Chondrocyte (in vitro differentiated cells): ENCODE measurements around the gene SPIN2B. TPM values are rescaled to one million over a fixed set of nuclear protein-coding genes. Genes with fewer than 3 reads are reported as not detected.
"Not testable (repeated sequence)": the region's sequence is repeated elsewhere in the genome, so short reads cannot be mapped to it uniquely, and the experiment has no call there.

Experiments
- DNase-seq: peaks from one replicate; pipeline ENCODE4 v3.0.0; 2021; ENCODE audit warnings: mixed read lengths, low spot score
- H3K27ac Mint-ChIP-seq: one replicate; pipeline ENCODE4 v1.8.0; 2021; ENCODE audit warnings: mild to moderate bottlenecking, moderate library complexity, mixed read lengths; ENCODE audit not compliant: unreplicated experiment
- H3K27me3 Mint-ChIP-seq: 2 replicates; pipeline ENCODE4 v1.8.0; 2021; ENCODE audit warnings: low read depth, mixed read lengths
- H3K36me3 Mint-ChIP-seq: 2 replicates; pipeline ENCODE4 v1.8.0; 2021; ENCODE audit warnings: low read depth, mixed read lengths
- H3K4me1 Mint-ChIP-seq: 2 replicates; pipeline ENCODE4 v1.8.0; 2021; ENCODE audit warnings: low read depth, mild to moderate bottlenecking, mixed read lengths
- H3K4me3 Mint-ChIP-seq: one replicate; pipeline ENCODE4 v1.8.0; 2021; ENCODE audit warnings: mild to moderate bottlenecking, moderate library complexity, mixed read lengths; ENCODE audit not compliant: unreplicated experiment
- H3K9me3 Mint-ChIP-seq: 2 replicates; pipeline ENCODE4 v1.8.0; 2021; ENCODE audit warnings: low read depth, mixed read lengths
- CTCF ChIP-seq: fragments of 200-600 bp; sonication (generic); IDR thresholded peaks from 2 replicates; pipeline ENCODE4 v1.5.0; 2021; ENCODE audit warnings: antibody characterized with exemption, mild to moderate bottlenecking, moderate library complexity
- total RNA-seq: library from RNA; stranded (reverse); gene quantifications from 3 replicates; pipeline ENCODE4 v1.2.1, GENCODE V29; 2021

The SPIN2B gene
- total RNA-seq, 1 donor from 2014 or later: 12.9 TPM

- Mint-ChIP-seq H3K27ac (no peak overlapping the region), H3K36me3 (peaks cover 7% of the 10 kb centered on the region), H3K4me3 (no peak overlapping the region)
Observed at GRCh38 chrX:57104406-57104805, 16.9 kb downstream of the SPIN2B start.

GRCh38 chrX:57103489-57103888 is 17.9 kb downstream of the SPIN2B start:
- Mint-ChIP-seq H3K9me3 (peaks cover 39% of the 10 kb centered on the region), H3K27ac (no peak overlapping the region), H3K36me3 (peaks cover 14% of the 10 kb centered on the region), H3K4me1 (no peaks in the 10 kb centered on the region), H3K4me3 (no peak overlapping the region), H3K27me3 (no peaks in the 10 kb centered on the region)
- no peak for TF ChIP-seq CTCF
- DNase-seq: no peak

More at GRCh38 chrX:57104406-57104805, 16.9 kb downstream of the SPIN2B start:
- H3K4me1 Mint-ChIP-seq: no peaks in the 10 kb centered on the region
- H3K9me3 Mint-ChIP-seq: peaks cover 34% of the 10 kb centered on the region
- no peak for DNase-seq
- TF ChIP-seq CTCF: no peak
- no peaks in the 10 kb centered on the region for H3K27me3 Mint-ChIP-seq

GRCh38 chrX:57102918-57103317 is 18.4 kb downstream of the SPIN2B start:
- DNase-seq, H3K4me1 Mint-ChIP-seq, H3K27ac Mint-ChIP-seq, H3K27me3 Mint-ChIP-seq, H3K4me3 Mint-ChIP-seq: not testable (repeated sequence)
- Mint-ChIP-seq H3K9me3 (peaks cover 44% of the 10 kb centered on the region), H3K36me3 (peaks cover 19% of the 10 kb centered on the region)

GRCh38 chrX:57083143-57083542 is 38.2 kb downstream of the SPIN2B start:
- DNase-seq: no peak
- Mint-ChIP-seq H3K36me3 (peaks cover 13% of the 10 kb centered on the region), H3K4me1 (no peaks in the 10 kb centered on the region), H3K4me3 (no peak overlapping the region), H3K9me3 (peaks cover 54% of the 10 kb centered on the region), H3K27me3 (no peaks in the 10 kb centered on the region), H3K27ac (no peak overlapping the region)
- no peak for TF ChIP-seq CTCF

GRCh38 chrX:57074458-57074857 is 46.9 kb downstream of the SPIN2B start:
- DNase-seq: no peak
- Mint-ChIP-seq H3K27me3 (no peaks in the 10 kb centered on the region), H3K27ac (no peak overlapping the region), H3K9me3 (peaks cover 27% of the 10 kb centered on the region), H3K4me1 (no peaks in the 10 kb centered on the region), H3K4me3 (no peak overlapping the region), H3K36me3 (peaks cover 3% of the 10 kb centered on the region)
- TF ChIP-seq CTCF: no peak

- Mint-ChIP-seq H3K27me3 (no peaks in the 10 kb centered on the region), H3K4me3 (no peak overlapping the region), H3K9me3 (peaks cover 26% of the 10 kb centered on the region), H3K4me1 (no peaks in the 10 kb centered on the region), H3K27ac (no peak overlapping the region), H3K36me3 (no peaks in the 10 kb centered on the region)
- no peak for TF ChIP-seq CTCF
- peak; percentile 68 for DNase-seq
Observed at GRCh38 chrX:57070185-57070984, 51.0 kb downstream of the SPIN2B start.
